Progenitor cell of endocrine pancreas (in vitro differentiated cells): ENCODE results near the gene RAD51B. TPM values are rescaled to one million over a fixed set of nuclear protein-coding genes. Genes with fewer than 3 reads are reported as not detected.
"Not testable (repeated sequence)": the region's sequence is repeated elsewhere in the genome, so short reads cannot be mapped to it uniquely, and the experiment has no call there.

ENCODE experiments used
- DNase-seq: peaks from one replicate; pipeline ENCODE4 v3.0.0; 2021; ENCODE audit warnings: low spot score; ENCODE audit not compliant: unreplicated experiment
- H3K27ac Mint-ChIP-seq: 2 replicates; pipeline ENCODE4 v1.8.0; 2021; ENCODE audit warnings: mild to moderate bottlenecking, moderate library complexity, mixed read lengths
- H3K27me3 Mint-ChIP-seq: 2 replicates; pipeline ENCODE4 v1.8.0; 2021; ENCODE audit warnings: mixed read lengths
- H3K36me3 Mint-ChIP-seq: 2 replicates; pipeline ENCODE4 v1.8.0; 2022; ENCODE audit warnings: mixed read lengths; ENCODE audit not compliant: insufficient read depth
- H3K4me1 Mint-ChIP-seq: 2 replicates; pipeline ENCODE4 v1.8.0; 2021; ENCODE audit warnings: low read depth, mixed read lengths
- H3K4me3 Mint-ChIP-seq: 2 replicates; pipeline ENCODE4 v1.8.0; 2021; ENCODE audit warnings: low read depth, mild to moderate bottlenecking, moderate library complexity, mixed read lengths
- H3K9me3 Mint-ChIP-seq: 2 replicates; pipeline ENCODE4 v1.8.0; 2021; ENCODE audit warnings: low read depth, mixed read lengths
- total RNA-seq: library from RNA; stranded (reverse); gene quantifications from 2 replicates; pipeline ENCODE4 v1.2.1, GENCODE V29; 2021
- TF ChIP-seq, protein P1 (sequence below): fragments of 200-600 bp; sonication (generic); IDR thresholded peaks from one replicate; pipeline ENCODE4 v1.5.0; 2021; ENCODE audit warnings: antibody characterized with exemption, mild to moderate bottlenecking; ENCODE audit not compliant: unreplicated experiment

The RAD51B gene
- total RNA-seq, 1 donor from 2014 or later = 24.7 TPM

DNA sequence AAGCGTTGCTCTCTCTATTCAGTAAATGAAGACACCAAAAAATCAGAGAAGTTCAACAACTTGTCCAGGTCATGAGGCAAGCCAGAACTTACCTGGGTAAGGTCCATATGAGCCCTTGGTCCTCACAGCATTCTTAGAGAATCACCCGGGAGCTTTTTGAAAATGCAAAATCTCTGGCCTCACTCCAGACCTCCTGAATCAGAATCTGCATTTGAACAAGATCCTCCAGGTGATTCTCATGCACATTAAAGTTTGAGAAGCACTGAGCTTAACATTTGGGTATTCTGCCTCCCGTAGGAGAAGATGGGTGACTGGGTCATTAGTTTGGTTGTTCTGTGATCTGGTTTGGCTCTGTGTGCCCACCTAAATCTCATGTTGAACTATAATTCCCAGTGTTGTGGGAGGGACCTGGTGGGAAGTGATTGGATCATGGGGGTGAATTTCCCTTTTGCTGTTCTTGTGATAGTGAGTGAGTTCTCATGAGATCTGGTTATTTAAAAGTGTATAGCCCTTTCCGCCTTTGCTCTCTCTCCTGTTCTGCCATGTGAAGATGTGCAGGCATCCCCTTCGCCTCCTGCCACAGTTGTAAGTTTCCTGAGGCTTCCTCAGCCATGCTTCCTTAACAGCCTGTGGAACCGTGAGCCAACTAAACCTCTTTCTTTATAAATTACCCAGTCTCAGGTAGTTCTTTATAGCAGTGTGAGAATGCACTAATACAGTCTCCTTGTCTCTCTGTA, 221.2 kb downstream of the RAD51B start:
- Mint-ChIP-seq H3K27ac (peak overlapping the region; percentile 32), H3K9me3 (no peaks in the 10 kb centered on the region), H3K36me3 (no peaks in the 10 kb centered on the region), H3K27me3 (no peaks in the 10 kb centered on the region), H3K4me1 (peaks cover 37% of the 10 kb centered on the region), H3K4me3 (no peak overlapping the region)
- TF ChIP-seq, protein P1, sequence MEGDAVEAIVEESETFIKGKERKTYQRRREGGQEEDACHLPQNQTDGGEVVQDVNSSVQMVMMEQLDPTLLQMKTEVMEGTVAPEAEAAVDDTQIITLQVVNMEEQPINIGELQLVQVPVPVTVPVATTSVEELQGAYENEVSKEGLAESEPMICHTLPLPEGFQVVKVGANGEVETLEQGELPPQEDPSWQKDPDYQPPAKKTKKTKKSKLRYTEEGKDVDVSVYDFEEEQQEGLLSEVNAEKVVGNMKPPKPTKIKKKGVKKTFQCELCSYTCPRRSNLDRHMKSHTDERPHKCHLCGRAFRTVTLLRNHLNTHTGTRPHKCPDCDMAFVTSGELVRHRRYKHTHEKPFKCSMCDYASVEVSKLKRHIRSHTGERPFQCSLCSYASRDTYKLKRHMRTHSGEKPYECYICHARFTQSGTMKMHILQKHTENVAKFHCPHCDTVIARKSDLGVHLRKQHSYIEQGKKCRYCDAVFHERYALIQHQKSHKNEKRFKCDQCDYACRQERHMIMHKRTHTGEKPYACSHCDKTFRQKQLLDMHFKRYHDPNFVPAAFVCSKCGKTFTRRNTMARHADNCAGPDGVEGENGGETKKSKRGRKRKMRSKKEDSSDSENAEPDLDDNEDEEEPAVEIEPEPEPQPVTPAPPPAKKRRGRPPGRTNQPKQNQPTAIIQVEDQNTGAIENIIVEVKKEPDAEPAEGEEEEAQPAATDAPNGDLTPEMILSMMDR = no peak
- DNase-seq = no peak

- Mint-ChIP-seq H3K27ac (peak overlapping the region; percentile 75), H3K4me1 (peaks cover 36% of the 10 kb centered on the region), H3K27me3 (no peaks in the 10 kb centered on the region), H3K4me3 (no peak overlapping the region), H3K9me3 (no peaks in the 10 kb centered on the region), H3K36me3 (no peaks in the 10 kb centered on the region)
- TF ChIP-seq, protein P1 = no peak
- DNase-seq = no peak
These were observed 222.3 kb downstream of the RAD51B start for GRCh38 chr14:68041876-68042354.

DNA sequence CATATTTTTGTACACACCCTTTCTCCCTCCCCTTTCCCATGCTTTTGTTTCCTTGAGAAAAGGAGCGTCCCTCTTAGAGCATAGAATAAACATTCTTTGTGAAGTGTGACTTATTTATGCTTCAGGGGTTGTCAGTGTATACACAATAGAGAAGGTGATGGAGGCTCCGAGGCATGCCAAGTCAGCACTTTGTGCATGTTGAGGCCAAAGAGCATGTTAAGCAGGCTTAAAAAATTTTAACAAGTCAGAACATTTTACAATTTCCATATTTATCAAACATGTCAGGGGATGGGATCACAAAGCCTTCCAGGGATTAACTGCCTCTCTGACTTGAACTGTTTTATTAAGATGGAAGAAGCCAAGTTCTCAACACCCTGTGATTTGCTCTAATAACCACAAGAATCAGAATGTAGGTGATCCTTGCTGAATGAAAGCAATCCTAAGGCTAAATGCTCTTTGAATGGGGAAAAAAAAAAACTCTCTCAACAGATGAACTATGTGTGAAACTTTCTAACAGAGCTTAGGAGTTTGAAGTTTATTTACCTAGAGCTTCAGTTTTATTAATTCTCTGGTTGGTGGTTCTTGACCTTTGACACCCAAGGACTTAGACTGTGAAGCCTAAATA, 223.1 kb downstream of the RAD51B start:
- H3K4me1 Mint-ChIP-seq = peaks cover 38% of the 10 kb centered on the region
- H3K36me3 Mint-ChIP-seq = no peaks in the 10 kb centered on the region
- H3K4me3 Mint-ChIP-seq = no peak overlapping the region
- no peak for DNase-seq
- TF ChIP-seq, protein P1 = no peak
- peak overlapping the region; percentile 47 for H3K27ac Mint-ChIP-seq
- H3K9me3 Mint-ChIP-seq = no peaks in the 10 kb centered on the region
- no peaks in the 10 kb centered on the region for H3K27me3 Mint-ChIP-seq

GRCh38 chr14:68043752-68044151, 224.2 kb downstream of the RAD51B start:
- Mint-ChIP-seq H3K27ac (no peak overlapping the region), H3K36me3 (no peaks in the 10 kb centered on the region), H3K27me3 (no peaks in the 10 kb centered on the region), H3K4me1 (peaks cover 43% of the 10 kb centered on the region), H3K4me3 (no peak overlapping the region), H3K9me3 (peaks cover 3% of the 10 kb centered on the region)
- DNase-seq = no peak
- TF ChIP-seq, protein P1 = no peak

- H3K36me3 Mint-ChIP-seq = peaks cover 3% of the 10 kb centered on the region
- peaks cover 9% of the 10 kb centered on the region for H3K9me3 Mint-ChIP-seq
- TF ChIP-seq, protein P1 = no peak
- no peaks in the 10 kb centered on the region for H3K27me3 Mint-ChIP-seq
- H3K27ac Mint-ChIP-seq = peak overlapping the region; percentile 41
- no peak overlapping the region for H3K4me3 Mint-ChIP-seq
- peaks cover 21% of the 10 kb centered on the region for H3K4me1 Mint-ChIP-seq
- no peak for DNase-seq
These were observed 228.3 kb downstream of the RAD51B start for GRCh38 chr14:68047906-68048305.

GRCh38 chr14:68048815-68049214, 229.2 kb downstream of the RAD51B start:
- H3K4me3 Mint-ChIP-seq, H3K36me3 Mint-ChIP-seq, H3K27ac Mint-ChIP-seq, H3K27me3 Mint-ChIP-seq, DNase-seq: not testable (repeated sequence)
- peaks cover 12% of the 10 kb centered on the region for H3K9me3 Mint-ChIP-seq
- H3K4me1 Mint-ChIP-seq = peaks cover 14% of the 10 kb centered on the region
